Activated naive CD4-positive, alpha-beta T cell treated with anti-CD3 and anti-CD28 coated beads, Interleukin-2, amount 10 ng/mL, durations not matched to agents 7 days and 5 days (primary cell): ENCODE results near the gene GUCY2C.

Experiments used
- CTCF ChIA-PET: fragments of 350-600 bp; sonication (Branson Sonifier 250); formaldehyde crosslinking; loops from one replicate; lab custom pipeline; 2021; ENCODE audit warnings: antibody characterized with exemption; lab: Charles Lee
- DNase-seq: peaks from one replicate; pipeline ENCODE4 v3.0.0-alpha.2; 2020
- H3K27ac Mint-ChIP-seq: one replicate; pipeline ENCODE4 v1.8.0; 2021; ENCODE audit warnings: mild to moderate bottlenecking, moderate library complexity, mixed read lengths
- H3K27me3 Mint-ChIP-seq: one replicate; pipeline ENCODE4 v1.8.0; 2021; ENCODE audit warnings: mild to moderate bottlenecking, mixed read lengths
- H3K36me3 Mint-ChIP-seq: one replicate; pipeline ENCODE4 v1.8.0; 2021; ENCODE audit warnings: mixed read lengths
- H3K4me1 Mint-ChIP-seq: one replicate; pipeline ENCODE4 v1.8.0; 2021; ENCODE audit warnings: mixed read lengths
- H3K4me3 Mint-ChIP-seq: one replicate; pipeline ENCODE4 v1.8.0; 2021; ENCODE audit warnings: mild to moderate bottlenecking, moderate library complexity, mixed read lengths
- H3K9me3 Mint-ChIP-seq: one replicate; pipeline ENCODE4 v1.8.0; 2021; ENCODE audit warnings: mixed read lengths

Gene GUCY2C

GRCh38 chr12:14629832-14630710 lies 66.3 kb downstream of the GUCY2C start:
- CTCF ChIA-PET, result interaction anchor here (0.6 to 4.0 kb wide), 10 partner anchors 12 to 444 kb away, joined by 3 to 32 read pairs (median 3); no protein-coding TSS in a partner anchor
- Mint-ChIP-seq H3K36me3 (no peaks in the 10 kb centered on the region), H3K9me3 (no peaks in the 10 kb centered on the region), H3K27ac (no peak overlapping the region), H3K4me3 (no peak overlapping the region), H3K27me3 (peaks cover 8% of the 10 kb centered on the region), H3K4me1 (no peaks in the 10 kb centered on the region)
- peak; percentile 78 for DNase-seq

- DNase-seq, result no peak
- no peaks in the 10 kb centered on the region for H3K4me1 Mint-ChIP-seq
- no peaks in the 10 kb centered on the region for H3K9me3 Mint-ChIP-seq
- no peaks in the 10 kb centered on the region for H3K36me3 Mint-ChIP-seq
- CTCF ChIA-PET, result interaction anchor here (0.7 to 4.0 kb wide), 12 partner anchors 10 to 443 kb away, joined by 3 to 32 read pairs (median 4); partner anchors contain the start of gene ATF7IP
- no peak overlapping the region for H3K27ac Mint-ChIP-seq
- no peak overlapping the region for H3K4me3 Mint-ChIP-seq
- H3K27me3 Mint-ChIP-seq, result peaks cover 8% of the 10 kb centered on the region
Measured at GRCh38 chr12:14628771-14629170, 67.6 kb downstream of the GUCY2C start.

- no peaks in the 10 kb centered on the region for H3K4me1 Mint-ChIP-seq
- H3K9me3 Mint-ChIP-seq, result no peaks in the 10 kb centered on the region
- H3K36me3 Mint-ChIP-seq, result no peaks in the 10 kb centered on the region
- no peak overlapping the region for H3K27ac Mint-ChIP-seq
- no peak for DNase-seq
- no peak overlapping the region for H3K4me3 Mint-ChIP-seq
- CTCF ChIA-PET, result no interaction called here
- H3K27me3 Mint-ChIP-seq, result peaks cover 1% of the 10 kb centered on the region
Measured at GRCh38 chr12:14621826-14622225, 74.6 kb downstream of the GUCY2C start.

GRCh38 chr12:14619741-14620501 lies 76.5 kb downstream of the GUCY2C start:
- H3K27ac Mint-ChIP-seq, result no peak overlapping the region
- no peaks in the 10 kb centered on the region for H3K36me3 Mint-ChIP-seq
- H3K4me3 Mint-ChIP-seq, result no peak overlapping the region
- peaks cover 2% of the 10 kb centered on the region for H3K27me3 Mint-ChIP-seq
- DNase-seq, result no peak
- no peaks in the 10 kb centered on the region for H3K9me3 Mint-ChIP-seq
- CTCF ChIA-PET, result interaction anchor here (1.2 to 3.7 kb wide), 6 partner anchors 8 to 434 kb away, joined by 4 to 26 read pairs (median 8); no protein-coding TSS in a partner anchor
- H3K4me1 Mint-ChIP-seq, result no peaks in the 10 kb centered on the region

GRCh38 chr12:14618983-14619382 lies 77.4 kb downstream of the GUCY2C start:
- CTCF ChIA-PET, result interaction anchor here (0.7 to 3.7 kb wide), 9 partner anchors 8 to 433 kb away, joined by 3 to 26 read pairs (median 5); no protein-coding TSS in a partner anchor
- Mint-ChIP-seq H3K36me3 (no peaks in the 10 kb centered on the region), H3K4me1 (no peaks in the 10 kb centered on the region), H3K9me3 (no peaks in the 10 kb centered on the region), H3K4me3 (no peak overlapping the region), H3K27ac (no peak overlapping the region), H3K27me3 (peaks cover 5% of the 10 kb centered on the region)
- no peak for DNase-seq

GRCh38 chr12:14614704-14615121 lies 81.7 kb downstream of the GUCY2C start:
- DNase-seq, result no peak
- peaks cover 14% of the 10 kb centered on the region for H3K27me3 Mint-ChIP-seq
- CTCF ChIA-PET, result no interaction called here
- H3K4me1 Mint-ChIP-seq, result no peaks in the 10 kb centered on the region
- no peak overlapping the region for H3K4me3 Mint-ChIP-seq
- no peaks in the 10 kb centered on the region for H3K36me3 Mint-ChIP-seq
- no peaks in the 10 kb centered on the region for H3K9me3 Mint-ChIP-seq
- no peak overlapping the region for H3K27ac Mint-ChIP-seq

GRCh38 chr12:14613718-14614117 lies 82.7 kb downstream of the GUCY2C start:
- Mint-ChIP-seq H3K4me1 (no peaks in the 10 kb centered on the region), H3K36me3 (no peaks in the 10 kb centered on the region), H3K27me3 (peaks cover 14% of the 10 kb centered on the region), H3K27ac (no peak overlapping the region), H3K9me3 (no peaks in the 10 kb centered on the region), H3K4me3 (no peak overlapping the region)
- no peak for DNase-seq
- CTCF ChIA-PET, result interaction anchor here (1.2 to 1.5 kb wide), 2 partner anchors 15 to 376 kb away, joined by 3 to 6 read pairs; no protein-coding TSS in a partner anchor

GRCh38 chr12:14612898-14613445 lies 83.4 kb downstream of the GUCY2C start:
- no peak overlapping the region for H3K4me3 Mint-ChIP-seq
- no peak overlapping the region for H3K27ac Mint-ChIP-seq
- H3K4me1 Mint-ChIP-seq, result no peaks in the 10 kb centered on the region
- H3K9me3 Mint-ChIP-seq, result peaks cover 2% of the 10 kb centered on the region
- no peaks in the 10 kb centered on the region for H3K36me3 Mint-ChIP-seq
- CTCF ChIA-PET, result interaction anchor here (0.8 to 1.5 kb wide), 3 partner anchors 16 to 375 kb away, joined by 3 to 6 read pairs (median 3); no protein-coding TSS in a partner anchor
- no peak for DNase-seq
- H3K27me3 Mint-ChIP-seq, result peaks cover 14% of the 10 kb centered on the region

GRCh38 chr12:14612250-14612649 lies 84.1 kb downstream of the GUCY2C start:
- peaks cover 3% of the 10 kb centered on the region for H3K9me3 Mint-ChIP-seq
- H3K27ac Mint-ChIP-seq, result no peak overlapping the region
- no peak overlapping the region for H3K4me3 Mint-ChIP-seq
- no peaks in the 10 kb centered on the region for H3K4me1 Mint-ChIP-seq
- H3K36me3 Mint-ChIP-seq, result no peaks in the 10 kb centered on the region
- no peak for DNase-seq
- CTCF ChIA-PET, result interaction anchor here (0.8 to 1.5 kb wide), 2 partner anchors 106 to 374 kb away, joined by 3 to 6 read pairs; no protein-coding TSS in a partner anchor
- H3K27me3 Mint-ChIP-seq, result peaks cover 14% of the 10 kb centered on the region

- no peak for DNase-seq
- Mint-ChIP-seq H3K9me3 (peaks cover 6% of the 10 kb centered on the region), H3K27me3 (peaks cover 14% of the 10 kb centered on the region), H3K27ac (no peak overlapping the region), H3K4me3 (no peak overlapping the region), H3K36me3 (no peaks in the 10 kb centered on the region), H3K4me1 (no peaks in the 10 kb centered on the region)
- CTCF ChIA-PET, result interaction anchor here (0.8 kb wide), 1 partner anchor 53 kb away, joined by 3 read pairs; no protein-coding TSS in a partner anchor
Measured at GRCh38 chr12:14611640-14612203, 84.7 kb downstream of the GUCY2C start.

- peaks cover 4% of the 10 kb centered on the region for H3K27me3 Mint-ChIP-seq
- H3K9me3 Mint-ChIP-seq, result peaks cover 15% of the 10 kb centered on the region
- no peak for DNase-seq
- peaks cover 3% of the 10 kb centered on the region for H3K36me3 Mint-ChIP-seq
- no peak overlapping the region for H3K4me3 Mint-ChIP-seq
- CTCF ChIA-PET, result no interaction called here
- no peaks in the 10 kb centered on the region for H3K4me1 Mint-ChIP-seq
- no peak overlapping the region for H3K27ac Mint-ChIP-seq
Measured at GRCh38 chr12:14607568-14607967, 88.8 kb downstream of the GUCY2C start.

- no peaks in the 10 kb centered on the region for H3K4me1 Mint-ChIP-seq
- peaks cover 3% of the 10 kb centered on the region for H3K36me3 Mint-ChIP-seq
- H3K27me3 Mint-ChIP-seq, result peaks cover 4% of the 10 kb centered on the region
- CTCF ChIA-PET, result interaction anchor here (0.7 to 1.2 kb wide), 2 partner anchors 10 to 55 kb away, joined by 5 read pairs; no protein-coding TSS in a partner anchor
- no peak overlapping the region for H3K4me3 Mint-ChIP-seq
- H3K27ac Mint-ChIP-seq, result no peak overlapping the region
- H3K9me3 Mint-ChIP-seq, result peaks cover 15% of the 10 kb centered on the region
- no peak for DNase-seq
Measured at GRCh38 chr12:14605401-14605989, 90.9 kb downstream of the GUCY2C start.
